Right lobe of liver (tissue), 6 donors: ENCODE measurements around the gene PPM1N. TPM values are rescaled to one million over a fixed set of nuclear protein-coding genes. Genes with fewer than 3 reads are reported as not detected.
A peak's percentile ranks its signal among the peaks of the same experiment; 100 is the strongest.

ENCODE experiments used
- ATAC-seq, 4 donors: fragments of 200-7000 bp; cut with Tn5 transposase; one replicate each; pipeline ENCODE4 v1.9.1; 2020; ENCODE audit warnings: mild to moderate bottlenecking in 4 of 4, moderate library complexity in 4 of 4
- DNase-seq, 3 donors: peaks; one replicate each; pipeline ENCODE4 v3.0.0-alpha.2; 2020
- H3K27ac ChIP-seq, 3 donors: fragments of 200-600 bp; one replicate each; pipeline ENCODE4 v1.8.0; 2022
- H3K27me3 ChIP-seq, 2 donors: fragments of 200-600 bp; one replicate each; pipeline ENCODE4 v1.8.0; 2022
- H3K36me3 ChIP-seq, 4 donors: fragments of 200-600 bp; sonication (generic) in 1 of 4; one replicate each; pipeline versions ENCODE4 v1.5.1 to v1.8.0; 2017 to 2022; ENCODE audit warnings: control low read depth in 1 of 4
- H3K4me1 ChIP-seq, 4 donors: fragments of 200-600 bp; sonication (generic) in 1 of 4; one replicate each; pipeline versions ENCODE4 v1.5.1 to v1.8.0; 2017 to 2022; ENCODE audit warnings: control low read depth in 1 of 4
- H3K4me3 ChIP-seq, 3 donors: fragments of 200-600 bp; one replicate each; pipeline ENCODE4 v1.8.0; 2022
- H3K9me3 ChIP-seq, 4 donors: fragments of 200-600 bp; sonication (generic) in 1 of 4; one replicate each; pipeline versions ENCODE4 v1.5.1 to v1.8.0; 2017 to 2022; ENCODE audit warnings: control low read depth in 1 of 4
- CTCF ChIP-seq, 4 donors: fragments of 200-600 bp in 3 of 4; fragments of 450-650 bp in 1 of 4; IDR thresholded peaks; one replicate each; pipeline versions ENCODE4 v1.5.1 to v1.8.0; 2016 to 2022; ENCODE audit warnings: antibody characterized with exemption in 4 of 4, mild to moderate bottlenecking in 2 of 4
- POLR2A ChIP-seq: fragments of 450-650 bp; IDR thresholded peaks from one replicate; pipeline ENCODE4 v1.6.1; 2017; ENCODE audit warnings: antibody characterized with exemption, mild to moderate bottlenecking
- WGBS: methylation state at CpG from one replicate; pipeline ENCODE4 v1.1.6; 2018; ENCODE audit warnings: low coverage, low lambda C conversion rate; ENCODE audit not compliant: insufficient coverage; ENCODE audit errors: missing lambda C conversion rate; 5-methylcytosine and 5-hydroxymethylcytosine counted together
- intact Hi-C, 2 donors: fragments of 100-400 bp; cut with DNase I; formaldehyde crosslinking; loops; one replicate each; pipeline versions ENCODE4 v1.11.2 to v1.14.1; 2022
- total RNA-seq, 6 experiments: library from RNA; depleted of rRNA in 2 of 6; stranded (reverse); fragments of >200 nt in 2 of 6; fragmentation: NEBNext Ultra II Directional in 3 of 6; extraction: Animal tissue kit (Norgen Biotek cat#: 25700) in 3 of 6; gene quantifications; one replicate each; pipeline versions ENCODE4 v1.1.0 to v1.2.4, GENCODE V29; 2016 to 2023
- donor health status: DM: no; HTN: yes; CAD: no.
- donor health status: DM: no; HTN: no; CAD: no.
- donor health status: DM: no; HTN: no; CAD: no.
- donor health status: DM: no; HTN: yes; CAD: no.
- donor health status: DM: no; HTN: yes; CAD: no.

Gene PPM1N
- total RNA-seq, 6 experiments from 2014 or later: 0.32 to 2.0 (median 0.51) TPM; not detected in 1

DNA sequence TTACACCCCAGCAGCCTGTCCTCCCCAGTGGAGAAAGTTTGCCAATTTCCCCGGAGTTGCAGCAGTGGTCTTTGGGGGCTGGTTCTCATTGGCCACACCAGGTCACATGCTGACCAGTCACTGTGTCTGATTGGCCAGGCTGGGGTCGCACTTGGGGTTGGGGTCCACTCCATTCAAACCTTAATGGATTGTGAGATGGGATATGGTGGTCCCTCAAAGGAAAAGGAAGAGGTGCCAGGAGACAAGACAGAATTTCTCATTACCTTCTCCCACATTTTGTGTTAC, 3.4 kb downstream of the PPM1N start:
- intact Hi-C loops: no loop called here
- WGBS: 80% methylated on average over 2 of the region's 2 CpGs
- Histone ChIP-seq H3K9me3 (no peaks in the 10 kb centered on the region), H3K27me3 (no peaks in the 10 kb centered on the region), H3K4me3 (no peak overlapping the region), H3K27ac (no peak overlapping the region), H3K36me3 (no peaks in the 10 kb centered on the region), H3K4me1 (peaks cover 0 to 23% (median 0%) of the 10 kb centered on the region in 4 donors)
- TF ChIP-seq POLR2A (no peak), CTCF (IDR thresholded peaks at IDR 0.05) (no peak)
- ATAC-seq (no peak), DNase-seq (no peak)

DNA sequence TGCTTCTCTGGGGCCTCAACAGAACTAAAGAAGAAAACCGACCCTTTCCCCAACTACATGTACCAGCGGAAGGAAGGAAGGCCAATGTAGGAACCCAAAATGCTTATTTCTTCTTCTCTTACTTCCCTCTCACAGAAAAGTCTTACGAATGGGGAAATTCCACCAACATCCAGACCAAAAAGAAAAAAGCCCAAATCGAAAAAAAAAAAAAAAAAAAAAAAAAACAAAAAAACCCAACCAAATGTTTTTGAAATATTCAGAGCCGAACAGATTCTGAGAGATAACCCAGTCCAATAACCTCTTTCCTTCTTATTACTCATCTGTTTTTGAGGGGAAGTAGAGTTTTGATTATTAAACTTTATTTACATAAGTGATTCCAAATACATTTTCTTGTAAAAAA, 3.9 kb downstream of the PPM1N start:
- ATAC-seq: no peak
- Histone ChIP-seq H3K4me1 (peaks cover 0 to 23% (median 0%) of the 10 kb centered on the region in 4 donors), H3K4me3 (no peak overlapping the region), H3K36me3 (no peaks in the 10 kb centered on the region), H3K27me3 (no peaks in the 10 kb centered on the region), H3K27ac (no peak overlapping the region), H3K9me3 (no peaks in the 10 kb centered on the region)
- 59% methylated on average over 5 of the region's 5 CpGs for WGBS
- DNase-seq: no peak
- intact Hi-C loops: no loop called here
- TF ChIP-seq CTCF (IDR thresholded peaks at IDR 0.05) (no peak), POLR2A (no peak)

- peaks cover 0 to 17% (median 0%) of the 10 kb centered on the region in 4 donors for H3K4me1 ChIP-seq
- no peak for DNase-seq
- ATAC-seq: no peak
- WGBS: 79% methylated on average over 9 of the region's 9 CpGs
- H3K27me3 ChIP-seq: no peaks in the 10 kb centered on the region
- intact Hi-C loops: no loop called here
- no peaks in the 10 kb centered on the region for H3K9me3 ChIP-seq
- H3K27ac ChIP-seq: no peak overlapping the region
- TF ChIP-seq POLR2A (no peak), CTCF (IDR thresholded peaks at IDR 0.05) (no peak)
- no peak overlapping the region for H3K4me3 ChIP-seq
- H3K36me3 ChIP-seq: no peaks in the 10 kb centered on the region
Observed at GRCh38 chr19:45503909-45504308, 5.7 kb downstream of the PPM1N start.

- TF ChIP-seq CTCF (IDR thresholded peaks at IDR 0.05): no peak
- TF ChIP-seq POLR2A: no peak
- intact Hi-C loops: no loop called here
- Histone ChIP-seq H3K36me3 (no peaks in the 10 kb centered on the region), H3K27ac (peak overlapping the region; percentile 85 to 92 (median 90)), H3K4me3 (peak overlapping the region in 1 of 3 donors; percentile 99), H3K4me1 (peaks cover 0 to 15% (median 5%) of the 10 kb centered on the region in 4 donors), H3K9me3 (no peaks in the 10 kb centered on the region), H3K27me3 (no peaks in the 10 kb centered on the region)
- ATAC-seq: no peak
- 64% methylated on average over 5 of the region's 8 CpGs for whole genome bisulfite sequencing
- DNase-seq: no peak
Observed at GRCh38 chr19:45505151-45505995, 7.1 kb downstream of the PPM1N start.

- Histone ChIP-seq H3K27ac (peak overlapping the region; percentile 85 to 92 (median 90)), H3K9me3 (no peaks in the 10 kb centered on the region), H3K27me3 (no peaks in the 10 kb centered on the region), H3K36me3 (no peaks in the 10 kb centered on the region), H3K4me1 (peaks cover 0 to 15% (median 7%) of the 10 kb centered on the region in 4 donors), H3K4me3 (peak overlapping the region; percentile 99 to 100 (median 100))
- intact Hi-C loops: no loop called here
- TF ChIP-seq POLR2A (no peak), CTCF (IDR thresholded peaks at IDR 0.05) (no peak)
- ATAC-seq (no peak), DNase-seq (no peak)
- 20% methylated on average over 5 of the region's 5 CpGs for WGBS
Observed at GRCh38 chr19:45505996-45506245, 7.7 kb downstream of the PPM1N start.
